Keratinocyte (primary cell): Measurements from ENCODE around the gene DLGAP1.

Source experiments
- CTCF ChIP-seq, 3 experiments: IDR thresholded peaks in 1 of 3; conservative IDR thresholded peaks in 1 of 3; optimal IDR thresholded peaks in 1 of 3; 2 replicates in 2 of 3; 3 replicates in 1 of 3; pipeline versions ENCODE3 to v1.5.1; 2011; ENCODE audit warnings: low read length in 3 of 3, mild to moderate bottlenecking in 3 of 3, moderate library complexity in 2 of 3, control low read depth in 1 of 3, inconsistent platforms in 1 of 3; ENCODE audit not compliant: insufficient read depth in 2 of 3; ENCODE audit errors: extremely low read depth in 1 of 3
- EZH2 ChIP-seq: IDR thresholded peaks from one replicate; pipeline ENCODE4 v1.6.1; 2012; ENCODE audit warnings: inconsistent platforms, mild to moderate bottlenecking, low read length, moderate library complexity

GRCh38 chr18:4299395-4299794 is 155.7 kb downstream of the DLGAP1 start:
- TF ChIP-seq CTCF (optimal IDR thresholded peaks at IDR 0.05 in 1 of 3, IDR thresholded peaks at IDR 0.05 in 1 of 3, conservative IDR thresholded peaks at IDR 0.05 in 1 of 3; ENCODE audit: extremely low read depth in 1 of 3, insufficient read depth in 2 of 3, low read length in 3 of 3): no peak
- no peak for TF ChIP-seq EZH2
